Gastrocnemius medialis (tissue), 4 donors: ENCODE results near the gene UPK3A. TPM values are rescaled to one million over a fixed set of nuclear protein-coding genes. Genes with fewer than 3 reads are reported as not detected.

Experiments used
- ATAC-seq, 2 donors: fragments of 150-250 bp; one replicate each; pipeline ENCODE4 v1.9.1; 2016
- DNase-seq, 2 donors: peaks; one replicate each; pipeline ENCODE4 v3.0.0-alpha.2; 2019
- H3K27ac ChIP-seq, 4 donors: fragments of 200-600 bp; sonication (generic); 1 replicate in 1 of 4; 2 replicates in 3 of 4; pipeline ENCODE4 v1.5.1; 2016 to 2018; ENCODE audit warnings: mild to moderate bottlenecking in 2 of 4, moderate library complexity in 1 of 4
- H3K27me3 ChIP-seq, 3 donors: fragments of 200-600 bp; sonication (generic) in 2 of 3; 1 replicate in 1 of 3; 2 replicates in 2 of 3; pipeline versions ENCODE4 v1.5.1 to v1.6.0; 2016 to 2019; ENCODE audit warnings: mild to moderate bottlenecking in 1 of 3, moderate library complexity in 1 of 3
- H3K36me3 ChIP-seq, 2 donors: fragments of 200-600 bp; sonication (generic) in 1 of 2; one replicate each; pipeline ENCODE4 v1.5.1; 2017 to 2018
- H3K4me1 ChIP-seq, 2 donors: fragments of 200-600 bp; sonication (generic) in 1 of 2; one replicate each; pipeline ENCODE4 v1.5.1; 2016 to 2017; ENCODE audit warnings: mild to moderate bottlenecking in 2 of 2
- H3K4me3 ChIP-seq, 4 donors: fragments of 200-600 bp; sonication (generic) in 3 of 4; 1 replicate in 1 of 4; 2 replicates in 3 of 4; pipeline ENCODE4 v1.5.1; 2016 to 2019; ENCODE audit warnings: mild to moderate bottlenecking in 2 of 4
- H3K9me3 ChIP-seq, 3 donors: fragments of 200-600 bp; sonication (generic) in 2 of 3; 1 replicate in 1 of 3; 2 replicates in 2 of 3; pipeline ENCODE4 v1.5.1; 2016 to 2019
- POLR2A ChIP-seq, 2 donors: fragments of 450-650 bp; IDR thresholded peaks; one replicate each; pipeline ENCODE4 v1.6.1; 2017; ENCODE audit warnings: antibody characterized with exemption in 2 of 2, mild to moderate bottlenecking in 2 of 2, moderate library complexity in 2 of 2
- in situ Hi-C, 4 donors: fragments of 200-750 bp; cut with MboI; loops; one replicate each; pipeline versions ENCODE4 v1.15.0 to v1.8.0; 2017; ENCODE audit warnings: low sequenced_read_pairs in 4 of 4
- intact Hi-C: fragments of 100-400 bp; cut with DNase I; formaldehyde crosslinking; loops from one replicate; pipeline ENCODE4 v1.15.1; 2023; ENCODE audit warnings: low total_unique reads
- total RNA-seq, 4 donors: library from RNA; depleted of rRNA; stranded (reverse); fragments of >200 nt; gene quantifications; one replicate each; pipeline versions ENCODE4 v1.1.0 to v1.2.3, GENCODE V29; 2016
- TF ChIP-seq, protein P1 (sequence below), 5 experiments: fragments of 450-650 bp in 3 of 5; fragments of 200-600 bp in 2 of 5; sonication (generic) in 2 of 5; IDR thresholded peaks in 4 of 5; conservative IDR thresholded peaks in 1 of 5; 1 replicate in 4 of 5; 2 replicates in 1 of 5; pipeline ENCODE4 v1.5.1; 2016 to 2019; ENCODE audit warnings: antibody characterized with exemption in 5 of 5, mild to moderate bottlenecking in 3 of 5, moderate library complexity in 3 of 5

UPK3A gene
- total RNA-seq, 4 donors from 2014 or later: 0.70 to 6.4 (median 2.1) TPM

DNA sequence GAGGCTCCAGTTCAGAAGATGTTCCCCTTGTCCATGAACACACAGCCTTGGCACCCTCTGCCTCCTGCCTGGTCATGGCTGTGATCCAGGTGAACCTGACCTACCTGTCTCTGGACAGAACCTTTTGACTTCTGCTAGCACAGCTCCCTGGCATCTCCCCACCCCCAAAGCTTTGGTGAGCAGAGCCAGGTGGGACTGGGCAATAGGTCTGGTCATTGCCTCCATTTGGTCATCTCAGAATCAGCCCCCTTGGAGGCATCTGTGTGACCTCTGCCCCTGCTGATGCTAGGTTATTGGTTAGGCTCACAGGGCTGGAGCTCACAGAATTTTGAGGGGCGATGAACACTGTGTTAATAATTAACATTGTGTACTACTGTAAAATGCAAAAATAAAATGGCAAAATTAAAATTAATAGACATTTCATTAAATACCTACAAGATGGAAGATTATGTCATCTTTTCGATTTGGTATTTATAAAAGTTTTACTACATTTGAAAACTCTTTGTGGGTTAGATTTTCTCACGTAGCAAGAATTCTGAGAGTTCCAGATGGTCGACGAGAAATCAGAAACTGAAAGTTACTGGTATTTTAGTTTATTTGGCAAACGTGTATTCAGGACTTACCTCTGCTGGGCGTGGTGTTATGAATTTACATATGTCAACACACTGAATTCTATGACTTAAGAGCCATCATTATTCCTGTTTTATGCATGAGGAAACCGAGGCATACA, 35.8 kb upstream of the UPK3A start:
- H3K27ac ChIP-seq: no peak overlapping the region
- H3K36me3 ChIP-seq: no peaks in the 10 kb centered on the region
- TF ChIP-seq POLR2A (IDR thresholded peaks at IDR 0.05): no peak
- TF ChIP-seq, protein P1, sequence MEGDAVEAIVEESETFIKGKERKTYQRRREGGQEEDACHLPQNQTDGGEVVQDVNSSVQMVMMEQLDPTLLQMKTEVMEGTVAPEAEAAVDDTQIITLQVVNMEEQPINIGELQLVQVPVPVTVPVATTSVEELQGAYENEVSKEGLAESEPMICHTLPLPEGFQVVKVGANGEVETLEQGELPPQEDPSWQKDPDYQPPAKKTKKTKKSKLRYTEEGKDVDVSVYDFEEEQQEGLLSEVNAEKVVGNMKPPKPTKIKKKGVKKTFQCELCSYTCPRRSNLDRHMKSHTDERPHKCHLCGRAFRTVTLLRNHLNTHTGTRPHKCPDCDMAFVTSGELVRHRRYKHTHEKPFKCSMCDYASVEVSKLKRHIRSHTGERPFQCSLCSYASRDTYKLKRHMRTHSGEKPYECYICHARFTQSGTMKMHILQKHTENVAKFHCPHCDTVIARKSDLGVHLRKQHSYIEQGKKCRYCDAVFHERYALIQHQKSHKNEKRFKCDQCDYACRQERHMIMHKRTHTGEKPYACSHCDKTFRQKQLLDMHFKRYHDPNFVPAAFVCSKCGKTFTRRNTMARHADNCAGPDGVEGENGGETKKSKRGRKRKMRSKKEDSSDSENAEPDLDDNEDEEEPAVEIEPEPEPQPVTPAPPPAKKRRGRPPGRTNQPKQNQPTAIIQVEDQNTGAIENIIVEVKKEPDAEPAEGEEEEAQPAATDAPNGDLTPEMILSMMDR (IDR thresholded peaks at IDR 0.05 in 4 of 5, conservative IDR thresholded peaks at IDR 0.05 in 1 of 5): no peak
- no peak for DNase-seq
- intact Hi-C loops (no loop called here), in situ Hi-C loops (no loop called here)
- no peak overlapping the region for H3K4me3 ChIP-seq
- H3K9me3 ChIP-seq: no peaks in the 10 kb centered on the region
- H3K27me3 ChIP-seq: no peaks in the 10 kb centered on the region
- no peaks in the 10 kb centered on the region for H3K4me1 ChIP-seq
- ATAC-seq: no peak

DNA sequence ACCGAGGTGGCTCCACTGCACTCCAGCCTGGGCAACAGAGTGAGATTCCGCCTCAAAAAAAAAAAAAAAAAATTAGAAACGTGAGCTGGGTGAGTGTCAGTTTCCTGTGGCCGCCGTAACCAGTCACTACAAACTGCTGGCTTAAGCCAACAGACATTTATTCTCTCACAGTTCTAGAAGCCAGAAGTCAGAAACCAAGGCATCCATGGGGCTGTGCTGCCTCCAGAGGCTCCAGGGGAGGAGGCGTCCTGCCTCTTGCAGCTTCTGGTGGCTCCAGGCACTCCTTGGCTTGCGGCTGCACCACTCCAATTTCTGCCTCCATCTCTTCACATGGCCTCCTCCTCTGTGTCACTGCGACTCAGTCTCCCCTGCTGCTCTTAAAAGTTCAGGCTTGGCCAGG, 32.9 kb upstream of the UPK3A start:
- DNase-seq (no peak), ATAC-seq (no peak)
- Histone ChIP-seq H3K9me3 (no peaks in the 10 kb centered on the region), H3K36me3 (no peaks in the 10 kb centered on the region), H3K4me1 (no peaks in the 10 kb centered on the region), H3K4me3 (no peak overlapping the region), H3K27ac (no peak overlapping the region), H3K27me3 (no peaks in the 10 kb centered on the region)
- TF ChIP-seq POLR2A (IDR thresholded peaks at IDR 0.05): no peak
- TF ChIP-seq, protein P1 (IDR thresholded peaks at IDR 0.05 in 4 of 5, conservative IDR thresholded peaks at IDR 0.05 in 1 of 5): no peak
- intact Hi-C loops: no loop called here
- in situ Hi-C loops: no loop called here

DNA sequence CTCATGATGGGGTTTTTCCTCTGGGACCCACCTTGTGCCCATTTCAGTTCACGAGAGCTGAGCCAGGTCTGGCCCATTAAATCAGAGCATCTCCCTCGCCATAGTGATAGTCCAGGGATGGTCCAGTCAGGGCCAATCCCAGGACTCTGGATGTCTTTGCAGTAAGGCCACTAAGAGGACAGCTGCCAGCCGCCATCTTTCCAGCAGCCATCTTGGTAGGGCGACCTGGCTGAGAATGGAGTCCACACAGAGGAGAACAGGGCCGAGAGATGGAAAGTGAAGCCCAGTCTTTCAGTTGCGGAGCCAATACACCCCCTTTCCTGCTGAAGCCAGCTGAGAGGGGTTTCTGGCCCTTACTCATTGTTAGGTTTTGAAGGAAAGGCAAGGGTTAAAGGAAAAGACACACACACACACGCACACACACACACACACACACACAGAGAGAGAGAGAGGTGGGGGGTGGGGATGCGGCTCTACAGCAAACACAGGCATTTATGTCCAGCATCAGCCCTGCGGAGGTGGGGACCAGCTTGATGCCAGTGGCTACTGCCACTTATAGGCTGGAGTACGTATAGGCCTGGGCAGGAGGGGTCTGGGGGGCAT, 31.6 kb upstream of the UPK3A start:
- Histone ChIP-seq H3K27ac (no peak overlapping the region), H3K9me3 (no peaks in the 10 kb centered on the region), H3K27me3 (no peaks in the 10 kb centered on the region), H3K36me3 (no peaks in the 10 kb centered on the region), H3K4me1 (no peaks in the 10 kb centered on the region), H3K4me3 (no peak overlapping the region)
- intact Hi-C loops: no loop called here
- ATAC-seq (no peak), DNase-seq (no peak)
- in situ Hi-C loops: no loop called here
- TF ChIP-seq, protein P1 (IDR thresholded peaks at IDR 0.05 in 4 of 5, conservative IDR thresholded peaks at IDR 0.05 in 1 of 5): no peak
- no peak for TF ChIP-seq POLR2A (IDR thresholded peaks at IDR 0.05)

DNA sequence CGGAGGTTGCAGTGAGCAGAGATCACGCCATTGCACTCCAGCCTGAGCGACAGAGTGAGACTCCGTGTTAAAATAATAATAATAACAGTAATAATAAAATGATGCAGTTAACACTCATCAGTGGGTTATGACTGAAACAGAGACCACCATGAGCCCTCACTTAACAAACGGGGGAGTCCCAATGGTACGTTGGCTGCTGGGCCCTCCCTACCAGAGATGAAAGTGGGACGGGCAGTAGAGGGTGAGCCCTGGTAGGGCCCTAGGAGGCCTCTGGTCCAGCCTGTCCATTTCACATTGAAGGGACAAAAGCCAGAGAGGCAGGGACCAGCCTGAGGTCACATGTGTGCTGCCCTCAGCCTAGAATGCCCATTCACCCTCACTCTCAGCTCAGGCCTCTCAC, 30.4 kb upstream of the UPK3A start:
- no peak for TF ChIP-seq POLR2A (IDR thresholded peaks at IDR 0.05)
- TF ChIP-seq, protein P1 (IDR thresholded peaks at IDR 0.05 in 4 of 5, conservative IDR thresholded peaks at IDR 0.05 in 1 of 5): no peak
- no peaks in the 10 kb centered on the region for H3K36me3 ChIP-seq
- ATAC-seq: no peak
- H3K4me1 ChIP-seq: no peaks in the 10 kb centered on the region
- no peaks in the 10 kb centered on the region for H3K9me3 ChIP-seq
- intact Hi-C loops (no loop called here), in situ Hi-C loops (no loop called here)
- H3K4me3 ChIP-seq: no peak overlapping the region
- H3K27ac ChIP-seq: no peak overlapping the region
- no peaks in the 10 kb centered on the region for H3K27me3 ChIP-seq
- no peak for DNase-seq
